Choroid plexus epithelial cell (primary cell): ENCODE data around the gene ZSCAN31.
A peak's percentile ranks its signal among the peaks of the same experiment; 100 is the strongest.

Experiments
- DNase-seq: peaks from one replicate; pipeline ENCODE4 v3.0.0-alpha.2; 2010; ENCODE audit warnings: low read depth
- H3K4me3 ChIP-seq: 2 replicates; pipeline ENCODE4 v1.5.1; 2011; ENCODE audit warnings: low read depth, mild to moderate bottlenecking, control low read depth, low read length, moderate library complexity
- TF ChIP-seq, protein P1 (sequence below): conservative IDR thresholded peaks from 2 replicates; pipeline ENCODE4 v1.5.1; 2011; ENCODE audit warnings: low read depth, mild to moderate bottlenecking, control low read depth, inconsistent platforms, low read length, moderate library complexity

Gene ZSCAN31

DNA sequence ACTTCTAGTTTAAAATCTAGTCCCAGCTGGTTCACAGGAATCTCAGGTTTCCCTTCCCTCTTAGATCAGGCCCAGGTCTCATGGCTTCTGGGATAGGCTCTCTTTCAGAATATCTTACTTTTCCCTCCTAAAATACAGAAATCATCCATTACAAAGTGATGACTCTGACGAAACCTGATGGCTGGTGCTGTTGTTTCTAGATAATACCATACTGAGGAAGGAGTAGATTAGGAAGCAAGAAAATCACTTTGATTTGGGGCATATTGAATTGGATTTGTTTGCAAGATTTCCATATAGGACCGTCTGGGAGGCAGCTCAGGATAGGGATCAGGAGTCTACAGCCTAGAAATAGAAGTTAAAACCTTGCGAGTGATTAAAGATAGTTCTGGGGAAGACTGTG, 17.4 kb upstream of the ZSCAN31 start:
- TF ChIP-seq, protein P1, sequence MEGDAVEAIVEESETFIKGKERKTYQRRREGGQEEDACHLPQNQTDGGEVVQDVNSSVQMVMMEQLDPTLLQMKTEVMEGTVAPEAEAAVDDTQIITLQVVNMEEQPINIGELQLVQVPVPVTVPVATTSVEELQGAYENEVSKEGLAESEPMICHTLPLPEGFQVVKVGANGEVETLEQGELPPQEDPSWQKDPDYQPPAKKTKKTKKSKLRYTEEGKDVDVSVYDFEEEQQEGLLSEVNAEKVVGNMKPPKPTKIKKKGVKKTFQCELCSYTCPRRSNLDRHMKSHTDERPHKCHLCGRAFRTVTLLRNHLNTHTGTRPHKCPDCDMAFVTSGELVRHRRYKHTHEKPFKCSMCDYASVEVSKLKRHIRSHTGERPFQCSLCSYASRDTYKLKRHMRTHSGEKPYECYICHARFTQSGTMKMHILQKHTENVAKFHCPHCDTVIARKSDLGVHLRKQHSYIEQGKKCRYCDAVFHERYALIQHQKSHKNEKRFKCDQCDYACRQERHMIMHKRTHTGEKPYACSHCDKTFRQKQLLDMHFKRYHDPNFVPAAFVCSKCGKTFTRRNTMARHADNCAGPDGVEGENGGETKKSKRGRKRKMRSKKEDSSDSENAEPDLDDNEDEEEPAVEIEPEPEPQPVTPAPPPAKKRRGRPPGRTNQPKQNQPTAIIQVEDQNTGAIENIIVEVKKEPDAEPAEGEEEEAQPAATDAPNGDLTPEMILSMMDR, result no peak
- no peak for DNase-seq
- no peak overlapping the region for H3K4me3 ChIP-seq

DNA sequence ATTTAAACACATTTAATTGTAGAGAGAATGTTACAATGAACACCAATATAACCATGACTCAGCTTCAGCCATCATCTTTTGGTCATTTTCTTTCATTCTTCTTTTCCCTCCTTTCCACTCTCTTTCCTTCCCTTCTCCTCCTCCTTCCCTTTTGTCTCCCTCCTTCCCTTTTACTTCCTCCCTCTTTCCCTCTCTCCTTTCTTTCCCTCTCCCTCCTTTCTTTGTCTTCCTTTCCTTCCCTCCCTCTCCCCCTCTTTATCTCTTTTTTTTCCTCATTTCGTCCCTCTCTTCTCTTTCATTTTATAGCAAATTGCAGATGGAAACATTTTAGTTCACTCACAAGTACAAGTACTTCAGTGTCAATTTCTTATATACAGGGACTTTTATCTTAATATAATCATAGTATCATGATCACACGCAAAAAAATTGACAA, 15.6 kb upstream of the ZSCAN31 start:
- TF ChIP-seq, protein P1, result no peak

DNA sequence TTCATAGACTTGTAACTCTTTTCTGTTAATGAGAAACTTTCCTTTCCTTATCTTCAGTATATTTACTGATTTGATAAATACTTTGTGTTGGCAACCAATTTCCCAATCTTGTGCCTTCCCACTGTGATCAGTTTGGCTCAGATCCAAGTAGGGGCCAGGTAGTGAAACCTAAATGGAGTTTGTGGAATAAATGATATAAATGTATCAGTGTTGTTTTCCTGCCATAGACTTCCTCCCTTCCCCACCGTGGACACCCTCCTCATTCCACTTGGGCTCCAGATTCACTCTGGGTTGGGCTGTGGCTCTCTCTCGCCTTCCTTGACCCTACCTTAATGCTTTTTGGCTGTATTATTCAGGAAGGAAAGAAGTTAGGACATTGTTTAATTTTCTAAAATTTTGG, 15.1 kb upstream of the ZSCAN31 start:
- DNase-seq, result no peak
- TF ChIP-seq, protein P1, result no peak
- H3K4me3 ChIP-seq, result no peak overlapping the region

More for the DNA sequence above, 15.6 kb upstream of the ZSCAN31 start:
- no peak overlapping the region for H3K4me3 ChIP-seq
- no peak for DNase-seq

DNA sequence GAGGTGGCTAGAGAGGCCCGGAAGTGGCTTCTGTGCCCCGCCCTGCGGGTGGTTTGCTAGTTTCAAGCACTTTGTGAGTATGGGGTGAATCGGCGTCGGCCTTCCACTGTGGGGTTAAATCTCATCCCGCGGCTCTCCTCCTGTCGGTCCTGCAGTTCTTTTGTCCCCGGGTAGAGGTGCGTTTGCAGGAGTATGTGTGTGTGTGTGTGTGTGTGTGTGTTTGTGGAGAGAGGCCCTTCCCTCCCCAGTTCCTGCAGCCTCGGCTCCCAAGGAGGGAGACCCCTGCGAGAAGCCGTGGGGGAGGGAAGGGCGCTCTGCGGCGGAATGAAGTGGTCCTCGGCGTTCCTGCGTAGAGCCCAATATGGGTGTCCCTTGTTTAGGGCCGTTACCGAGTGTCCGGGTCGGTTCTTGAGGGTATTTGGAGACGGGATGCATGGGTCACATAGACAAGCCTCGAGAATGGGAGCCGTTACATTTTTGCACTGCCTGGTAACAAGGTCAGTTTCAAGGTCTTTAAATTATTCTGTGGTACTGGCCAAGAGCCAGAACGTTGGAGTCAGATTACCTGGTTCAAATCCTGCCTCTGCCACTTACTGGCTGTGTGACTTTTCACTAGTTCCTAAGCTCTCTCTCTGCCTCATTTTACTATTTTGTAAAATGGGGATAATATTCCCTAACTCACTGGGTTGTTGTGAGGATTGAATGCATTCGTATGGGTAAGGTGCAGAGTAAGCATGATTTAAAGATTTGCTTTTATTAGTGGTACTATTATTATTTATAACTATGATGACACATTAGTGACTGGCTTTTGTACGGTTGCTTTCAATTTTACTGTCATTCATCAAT, 14.2 kb upstream of the ZSCAN31 start, which contains the start of gene ZKSCAN3:
ZKSCAN3 (plus strand) TSS at position 56 of the 846 bp plus-strand sequence. CDS start 9,640 bp downstream, outside the sequence.
- peak; percentile 76 for DNase-seq
- TF ChIP-seq, protein P1, result no peak
- H3K4me3 ChIP-seq, result peak within 1 kb of the TSS; percentile 84

DNA sequence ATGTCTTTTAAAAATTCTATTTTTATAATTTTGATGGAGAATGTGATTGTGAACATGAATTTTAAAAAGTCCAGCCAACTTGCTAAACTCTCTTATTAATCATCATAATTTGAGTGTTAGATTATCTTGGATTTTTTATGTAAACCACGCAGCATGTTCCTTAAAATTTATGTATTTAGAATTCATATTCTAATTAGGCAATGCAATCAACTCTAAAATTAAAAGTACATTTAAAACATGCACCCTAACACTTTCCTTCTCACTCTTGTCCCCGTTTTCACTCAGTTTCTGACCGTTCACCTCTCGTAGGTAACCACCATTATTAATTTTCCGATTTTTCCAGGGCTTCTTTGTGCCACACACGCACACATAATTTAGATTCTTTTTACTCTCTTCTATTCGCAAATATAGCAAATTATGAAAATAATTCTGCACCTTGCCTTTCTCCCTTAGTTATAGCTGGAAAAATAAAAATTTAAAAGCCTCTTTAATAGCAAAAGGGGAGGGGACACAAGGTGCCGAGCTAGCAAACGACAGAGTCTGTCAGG, 13.5 kb upstream of the ZSCAN31 start:
- TF ChIP-seq, protein P1, result no peak
- no peak for DNase-seq
- peak overlapping the region; percentile 84 for H3K4me3 ChIP-seq

DNA sequence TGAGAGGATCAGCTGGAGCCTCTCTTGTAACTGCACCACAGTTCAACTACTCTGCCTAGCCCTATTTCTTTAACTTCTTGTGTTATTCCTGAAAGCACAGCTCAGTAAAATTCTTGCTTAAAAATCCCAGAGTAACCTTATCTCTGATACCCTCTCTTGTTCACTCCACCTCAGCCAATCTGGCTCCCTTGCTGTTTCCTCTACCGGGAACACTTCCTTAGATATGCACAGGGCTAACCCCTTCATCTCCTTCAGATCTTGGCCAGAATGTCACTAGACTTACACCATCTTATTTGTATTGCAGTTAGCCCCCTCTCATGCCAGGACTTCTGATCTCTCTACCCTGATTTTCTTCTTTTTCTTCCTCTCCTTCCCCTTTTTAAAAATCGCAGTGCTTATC, 11.2 kb upstream of the ZSCAN31 start:
- no peak for DNase-seq
- TF ChIP-seq, protein P1, result no peak

More for the DNA sequence above, 11.2 kb upstream of the ZSCAN31 start:
- H3K4me3 ChIP-seq, result no peak overlapping the region
